T-helper 2 cell treated with Interferon-gamma antibody and Interleukin-4, amounts not matched to agents 100 ng/mL and 5 ng/mL, for 36 hours (primary cell): ENCODE data around the gene TRIM32. TPM values are rescaled to one million over a fixed set of nuclear protein-coding genes. Genes with fewer than 3 reads are reported as not detected.

Experiments
- intact Hi-C: fragments of 100-400 bp; cut with micrococcal nuclease; formaldehyde crosslinking; loops from one replicate; pipeline ENCODE4 v1.15.1; 2023
- total RNA-seq: library from RNA; stranded (reverse); gene quantifications from 2 replicates; pipeline ENCODE4 v1.2.3, GENCODE V29; 2022

The TRIM32 gene
- total RNA-seq, 1 donor from 2014 or later: 17.8 TPM

DNA sequence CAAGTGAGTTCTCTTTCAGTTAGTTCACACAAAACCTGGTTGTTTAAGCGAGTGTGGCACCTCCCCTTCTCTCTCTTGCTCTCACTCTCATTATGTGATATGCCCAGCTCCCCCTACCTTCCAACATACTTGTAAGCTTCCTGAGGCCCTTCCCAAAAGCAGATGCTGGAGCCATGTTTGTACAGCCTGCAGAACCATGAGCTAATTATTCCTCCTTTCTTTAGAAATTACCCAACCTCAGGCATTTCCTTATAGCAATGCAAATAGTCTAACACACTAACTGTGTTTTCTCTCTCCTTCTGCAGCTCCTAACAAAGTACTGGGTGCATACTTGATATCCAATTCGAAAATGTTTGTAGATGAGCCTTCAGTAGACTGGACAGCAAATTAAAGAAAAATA is 62.7 kb downstream of the TRIM32 start:
- intact Hi-C loops: no loop called here

DNA sequence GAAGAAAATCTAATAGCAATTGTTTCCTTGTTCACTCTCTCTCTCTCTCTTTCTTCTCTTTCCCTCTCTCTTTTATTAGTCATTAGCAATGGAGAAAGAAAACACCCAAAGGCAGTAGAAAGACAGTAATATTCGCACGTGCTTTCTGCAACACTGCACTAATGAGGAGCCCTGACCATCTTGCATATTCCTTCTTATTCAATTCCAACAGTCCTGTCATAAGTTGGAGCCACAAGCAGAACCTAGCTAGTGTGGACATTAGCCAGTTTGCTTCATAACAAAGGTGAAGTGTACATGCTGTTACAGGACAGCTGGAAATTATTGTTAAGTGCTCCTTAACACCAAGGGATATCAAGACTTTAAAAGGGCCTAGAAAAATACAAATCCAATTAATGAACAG is 63.4 kb downstream of the TRIM32 start:
- intact Hi-C loops: no loop called here
